Measurements from ENCODE around the gene CCNF. TPM values are rescaled to one million over a fixed set of nuclear protein-coding genes. Genes with fewer than 3 reads are reported as not detected.

The CCNF gene
- total RNA-seq, 1 donor from 2014 or later = 0.43 TPM

GRCh38 chr16:2489581-2489980 lies 60.3 kb downstream of the CCNF start:
- no peaks in the 10 kb centered on the region for H3K36me3 ChIP-seq
- DNase-seq (ENCODE audit: low spot score in 2 of 2) = no peak
- TF ChIP-seq, protein P1, sequence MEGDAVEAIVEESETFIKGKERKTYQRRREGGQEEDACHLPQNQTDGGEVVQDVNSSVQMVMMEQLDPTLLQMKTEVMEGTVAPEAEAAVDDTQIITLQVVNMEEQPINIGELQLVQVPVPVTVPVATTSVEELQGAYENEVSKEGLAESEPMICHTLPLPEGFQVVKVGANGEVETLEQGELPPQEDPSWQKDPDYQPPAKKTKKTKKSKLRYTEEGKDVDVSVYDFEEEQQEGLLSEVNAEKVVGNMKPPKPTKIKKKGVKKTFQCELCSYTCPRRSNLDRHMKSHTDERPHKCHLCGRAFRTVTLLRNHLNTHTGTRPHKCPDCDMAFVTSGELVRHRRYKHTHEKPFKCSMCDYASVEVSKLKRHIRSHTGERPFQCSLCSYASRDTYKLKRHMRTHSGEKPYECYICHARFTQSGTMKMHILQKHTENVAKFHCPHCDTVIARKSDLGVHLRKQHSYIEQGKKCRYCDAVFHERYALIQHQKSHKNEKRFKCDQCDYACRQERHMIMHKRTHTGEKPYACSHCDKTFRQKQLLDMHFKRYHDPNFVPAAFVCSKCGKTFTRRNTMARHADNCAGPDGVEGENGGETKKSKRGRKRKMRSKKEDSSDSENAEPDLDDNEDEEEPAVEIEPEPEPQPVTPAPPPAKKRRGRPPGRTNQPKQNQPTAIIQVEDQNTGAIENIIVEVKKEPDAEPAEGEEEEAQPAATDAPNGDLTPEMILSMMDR (IDR thresholded peaks at IDR 0.05) = no peak
- H3K4me1 ChIP-seq = no peaks in the 10 kb centered on the region
- no peak overlapping the region for H3K4me3 ChIP-seq
- no peaks in the 10 kb centered on the region for H3K9me3 ChIP-seq
- intact Hi-C loops (cut with DNase I) = no loop called here
- H3K27ac ChIP-seq = no peak overlapping the region
- no peaks in the 10 kb centered on the region for H3K27me3 ChIP-seq

- no peaks in the 10 kb centered on the region for H3K36me3 ChIP-seq
- no peak for DNase-seq (ENCODE audit: low spot score in 2 of 2)
- no peak overlapping the region for H3K27ac ChIP-seq
- no peaks in the 10 kb centered on the region for H3K4me1 ChIP-seq
- TF ChIP-seq, protein P1 (IDR thresholded peaks at IDR 0.05) = no peak
- intact Hi-C loops (cut with DNase I) = no loop called here
- H3K9me3 ChIP-seq = no peaks in the 10 kb centered on the region
- H3K4me3 ChIP-seq = no peak overlapping the region
- H3K27me3 ChIP-seq = no peaks in the 10 kb centered on the region
Observed at GRCh38 chr16:2490190-2491105, 61.2 kb downstream of the CCNF start.

DNA sequence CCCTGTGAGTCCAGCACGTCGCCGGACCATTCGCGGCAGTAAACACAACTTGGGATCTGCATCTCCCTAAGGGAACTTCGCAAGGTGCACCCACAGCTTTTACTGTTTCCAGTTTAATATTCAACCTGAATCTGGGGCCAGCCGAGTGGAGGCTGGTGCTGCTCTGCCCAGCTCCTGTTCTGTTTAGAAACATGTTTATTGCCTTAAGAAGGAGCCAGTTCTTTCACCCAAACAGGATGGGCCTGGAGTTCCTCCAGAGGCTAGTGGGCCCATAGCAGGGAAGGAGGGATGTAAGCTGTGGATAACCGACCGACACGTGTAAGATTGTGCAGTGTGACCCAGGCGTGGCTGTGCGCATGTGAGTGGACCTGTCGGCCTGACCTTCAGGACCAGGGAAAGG lies 63.0 kb downstream of the CCNF start:
- Histone ChIP-seq H3K9me3 (no peaks in the 10 kb centered on the region), H3K4me3 (no peak overlapping the region), H3K4me1 (peaks cover 0 to 4% of the 10 kb centered on the region in 2 donors), H3K27ac (no peak overlapping the region), H3K36me3 (no peaks in the 10 kb centered on the region), H3K27me3 (no peaks in the 10 kb centered on the region)
- DNase-seq (ENCODE audit: low spot score in 2 of 2) = no peak
- intact Hi-C loops (cut with DNase I) = no loop called here
- TF ChIP-seq, protein P1 (IDR thresholded peaks at IDR 0.05) = no peak

- Histone ChIP-seq H3K9me3 (no peaks in the 10 kb centered on the region), H3K4me1 (peaks cover 7 to 17% of the 10 kb centered on the region in 2 donors), H3K36me3 (no peaks in the 10 kb centered on the region), H3K4me3 (no peak overlapping the region), H3K27me3 (no peaks in the 10 kb centered on the region), H3K27ac (no peak overlapping the region)
- no peak for DNase-seq (ENCODE audit: low spot score in 2 of 2)
- intact Hi-C loops (cut with DNase I) = no loop called here
- TF ChIP-seq, protein P1 (IDR thresholded peaks at IDR 0.05) = no peak
Observed at GRCh38 chr16:2493605-2494004, 64.4 kb downstream of the CCNF start.

GRCh38 chr16:2494616-2495015 lies 65.4 kb downstream of the CCNF start:
- no peaks in the 10 kb centered on the region for H3K9me3 ChIP-seq
- no peaks in the 10 kb centered on the region for H3K36me3 ChIP-seq
- no peak overlapping the region for H3K27ac ChIP-seq
- DNase-seq (ENCODE audit: low spot score in 2 of 2) = no peak
- TF ChIP-seq, protein P1 (IDR thresholded peaks at IDR 0.05) = no peak
- H3K4me3 ChIP-seq = no peak overlapping the region
- intact Hi-C loops (cut with DNase I) = no loop called here
- peaks cover 12 to 23% of the 10 kb centered on the region in 2 donors for H3K4me1 ChIP-seq
- no peaks in the 10 kb centered on the region for H3K27me3 ChIP-seq

Data from ascending aorta (tissue), 2 donors.